Caki2 (cell line): Measurements from ENCODE around the gene SPCS1. TPM values are rescaled to one million over a fixed set of nuclear protein-coding genes. Genes with fewer than 3 reads are reported as not detected.
A peak's percentile ranks its signal among the peaks of the same experiment; 100 is the strongest.
"Not testable (repeated sequence)": the region's sequence is repeated elsewhere in the genome, so short reads cannot be mapped to it uniquely, and the experiment has no call there.

Experiments
- DNase-seq: peaks from one replicate; pipeline ENCODE4 v3.0.0-alpha.2; 2015; ENCODE audit warnings: low read depth
- in situ Hi-C: cut with HindIII; loops from 2 replicates; pipeline ENCODE4 v1.10.0; 2016; ENCODE audit warnings: low sequenced_read_pairs, low pct_unique_long_range_greater_than_20kb, mixed read lengths
- total RNA-seq: library from RNA; depleted of rRNA; stranded (reverse); fragments of >200 nt; shearing (Covaris generic); gene quantifications from 2 replicates; pipeline ENCODE4 v1.2.3, GENCODE V29; 2014; ENCODE audit warnings: low replicate concordance; rRNA removed

SPCS1 gene
- 66.9 and 83.5 TPM in 2 replicates for total RNA-seq

DNA sequence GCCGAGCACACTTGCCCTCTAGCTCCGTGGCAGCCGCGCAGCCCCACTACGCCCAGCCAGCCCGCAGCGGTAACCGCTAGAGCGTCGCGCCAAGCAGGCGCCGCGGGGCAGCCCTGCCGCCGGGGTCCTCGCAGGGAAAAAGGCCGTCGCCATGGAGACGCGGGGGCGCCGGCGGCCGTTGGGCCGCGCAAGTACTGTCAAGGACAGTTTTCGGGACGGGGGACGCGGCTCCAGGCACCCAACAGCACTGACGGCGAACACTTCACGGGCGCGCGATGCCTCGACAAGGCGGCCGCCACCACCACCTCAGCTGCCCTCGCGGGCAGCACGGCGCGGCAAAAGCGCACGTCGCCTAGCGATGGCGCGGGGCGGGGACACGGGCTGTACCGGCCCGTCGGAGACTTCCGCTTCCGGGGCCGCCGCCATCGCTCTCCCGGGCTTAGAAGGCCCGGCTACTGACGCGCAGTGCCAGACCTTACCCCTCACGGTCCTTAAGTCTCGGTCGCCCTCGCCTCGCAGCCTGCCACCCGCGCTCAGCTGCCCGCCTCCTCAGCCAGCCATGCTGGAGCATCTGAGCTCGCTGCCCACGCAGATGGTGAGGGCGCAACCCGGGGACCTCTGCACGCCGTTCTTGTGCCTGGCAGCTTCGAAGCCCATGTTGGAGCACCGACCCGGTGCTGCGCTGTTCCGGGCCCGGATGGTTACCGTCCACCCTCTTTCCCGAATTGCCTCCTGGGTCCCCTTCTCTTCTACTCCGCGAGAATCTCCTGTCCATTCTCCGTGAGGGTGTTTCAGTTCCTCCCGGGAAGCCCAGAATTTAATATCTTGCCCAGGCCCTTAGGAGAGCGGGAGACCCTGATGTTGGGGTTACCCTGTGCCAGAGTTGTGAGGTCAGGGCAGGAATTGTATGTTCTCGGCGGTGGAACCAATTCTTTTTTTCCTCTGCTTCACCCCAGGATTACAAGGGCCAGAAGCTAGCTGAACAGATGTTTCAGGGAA, at the start of gene SPCS1, which contains the start of gene GLT8D1:
Gene SPCS1 (plus strand): TSS at position 419 of the 999 bp plus-strand sequence. CDS start 141 bp downstream, at position 560.
Gene GLT8D1 (minus strand): TSS at position 104 of the 999 bp plus-strand sequence. CDS start 5,331 bp downstream, outside the sequence.
- DNase-seq: peak; percentile 83
- in situ Hi-C loops: no loop called here

DNA sequence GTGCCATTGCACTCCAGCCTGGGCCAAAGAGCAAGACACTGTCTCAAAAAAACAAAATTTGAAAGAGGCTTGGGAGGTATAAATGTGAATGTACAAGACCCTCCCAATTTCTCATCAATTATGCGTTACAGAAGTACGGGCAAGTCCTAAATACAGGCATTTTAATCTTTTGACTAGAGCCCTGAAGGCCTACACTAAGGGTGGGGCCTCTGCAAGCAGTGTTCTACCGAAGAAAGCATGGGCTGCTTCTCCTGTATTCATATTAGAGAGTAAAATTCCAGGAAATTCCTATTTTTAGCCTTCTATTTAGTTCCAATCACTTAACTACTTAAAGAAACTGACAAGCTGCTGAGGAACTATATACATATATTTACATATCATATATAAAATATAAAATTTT, 45.9 kb upstream of the SPCS1 start:
- in situ Hi-C loops: no loop called here
- no peak for DNase-seq

DNA sequence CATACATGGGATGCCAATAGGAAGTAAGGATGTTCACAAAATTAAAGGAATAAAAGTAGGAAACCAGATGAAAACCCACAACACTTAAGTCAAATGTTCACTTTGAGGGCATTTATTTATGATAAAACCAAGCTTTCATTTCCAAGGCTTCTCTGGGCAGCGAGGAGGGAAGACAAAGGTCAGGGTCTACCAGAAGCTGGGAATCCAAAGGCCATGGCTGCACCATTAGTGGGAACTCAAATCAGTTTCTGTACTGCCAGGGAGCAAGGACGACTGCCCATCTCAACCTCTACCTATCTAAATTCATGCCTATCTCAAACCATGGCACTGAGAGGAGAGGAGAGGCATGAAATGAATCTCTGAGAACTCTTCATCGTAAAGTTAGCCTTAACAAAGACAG, 42.8 kb upstream of the SPCS1 start:
- in situ Hi-C loops: no loop called here
- no peak for DNase-seq

DNA sequence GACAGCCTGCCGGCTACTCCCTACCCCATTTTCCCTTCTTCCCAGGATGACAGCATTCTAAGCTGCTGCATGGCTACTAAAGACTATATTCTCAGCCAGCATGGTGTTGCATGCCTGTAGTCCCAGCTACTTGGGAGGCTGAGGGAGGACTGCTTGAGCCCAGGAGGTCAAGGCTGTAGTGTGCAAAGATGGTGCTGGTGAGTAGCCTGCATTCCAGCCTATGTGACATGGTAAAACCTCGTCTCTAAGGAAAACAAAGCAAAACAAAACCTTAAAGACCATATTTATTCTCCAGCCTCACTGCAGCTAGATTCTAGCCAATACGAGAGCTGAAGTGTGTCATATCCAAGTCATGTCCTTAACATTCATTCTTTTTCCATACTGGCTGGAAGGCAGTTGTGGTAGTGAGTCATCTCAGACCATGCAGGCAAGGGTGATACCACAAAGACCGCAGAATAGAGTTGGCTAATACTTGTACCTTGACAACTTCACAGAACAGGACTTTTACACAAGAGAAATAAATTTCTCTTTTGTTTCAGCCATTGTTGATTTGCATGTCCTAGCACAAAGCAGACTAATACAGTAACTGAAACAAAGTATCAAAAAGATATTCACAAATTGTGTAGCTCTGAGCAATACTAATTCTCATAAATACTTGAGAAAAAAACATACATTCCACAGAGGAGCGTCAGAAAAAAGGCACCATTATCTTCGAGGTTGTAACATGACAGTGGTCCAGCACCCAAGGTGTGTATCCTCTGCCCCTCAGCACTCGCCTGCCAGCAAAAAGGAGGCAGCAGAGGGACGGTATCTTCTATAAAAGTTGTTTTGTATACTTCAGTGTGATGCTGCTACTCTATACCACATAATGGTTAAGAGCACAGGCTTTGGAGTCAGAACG, 35.0 kb upstream of the SPCS1 start:
- in situ Hi-C loops: no loop called here
- DNase-seq: peak; percentile 97

DNA sequence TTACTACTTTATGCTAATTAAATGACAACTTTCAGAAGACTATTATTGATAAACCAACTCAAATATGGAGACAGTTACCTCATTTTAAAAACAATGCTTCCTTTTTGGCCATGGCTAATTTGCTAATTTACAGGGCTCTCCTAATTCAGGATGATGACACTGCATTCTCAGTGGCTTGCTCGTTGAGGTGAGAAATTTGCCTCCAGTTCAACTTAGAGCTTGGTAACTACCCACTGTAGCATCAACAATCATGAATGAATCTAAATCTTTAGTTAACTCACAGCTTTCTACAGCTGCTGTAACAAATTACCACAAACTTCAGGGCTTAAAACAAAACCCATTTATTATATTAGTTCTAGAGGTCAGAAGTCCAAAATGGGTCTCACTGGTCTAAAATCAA, 34.2 kb upstream of the SPCS1 start:
- in situ Hi-C loops: no loop called here
- DNase-seq: no peak

DNA sequence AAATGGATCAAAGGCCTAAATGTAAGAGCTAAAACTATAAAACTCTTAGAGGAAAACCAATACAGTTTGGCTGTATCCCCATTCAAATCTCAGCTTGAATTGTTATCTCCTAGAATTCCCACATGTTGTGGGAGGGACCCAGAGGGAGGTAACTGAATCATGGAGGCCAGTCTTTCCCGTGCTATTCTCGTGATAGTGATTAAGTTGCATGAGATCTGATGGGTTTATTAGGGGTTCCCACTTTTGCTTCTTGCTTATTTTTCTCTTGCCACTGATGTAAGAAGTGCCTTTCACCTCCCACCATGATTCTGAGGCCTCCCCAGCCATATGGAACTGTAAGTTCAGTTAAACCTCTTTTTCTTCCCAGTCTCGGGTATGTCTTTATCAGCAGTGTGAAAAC, 29.7 kb upstream of the SPCS1 start:
- in situ Hi-C loops: not testable (repeated sequence)

DNA sequence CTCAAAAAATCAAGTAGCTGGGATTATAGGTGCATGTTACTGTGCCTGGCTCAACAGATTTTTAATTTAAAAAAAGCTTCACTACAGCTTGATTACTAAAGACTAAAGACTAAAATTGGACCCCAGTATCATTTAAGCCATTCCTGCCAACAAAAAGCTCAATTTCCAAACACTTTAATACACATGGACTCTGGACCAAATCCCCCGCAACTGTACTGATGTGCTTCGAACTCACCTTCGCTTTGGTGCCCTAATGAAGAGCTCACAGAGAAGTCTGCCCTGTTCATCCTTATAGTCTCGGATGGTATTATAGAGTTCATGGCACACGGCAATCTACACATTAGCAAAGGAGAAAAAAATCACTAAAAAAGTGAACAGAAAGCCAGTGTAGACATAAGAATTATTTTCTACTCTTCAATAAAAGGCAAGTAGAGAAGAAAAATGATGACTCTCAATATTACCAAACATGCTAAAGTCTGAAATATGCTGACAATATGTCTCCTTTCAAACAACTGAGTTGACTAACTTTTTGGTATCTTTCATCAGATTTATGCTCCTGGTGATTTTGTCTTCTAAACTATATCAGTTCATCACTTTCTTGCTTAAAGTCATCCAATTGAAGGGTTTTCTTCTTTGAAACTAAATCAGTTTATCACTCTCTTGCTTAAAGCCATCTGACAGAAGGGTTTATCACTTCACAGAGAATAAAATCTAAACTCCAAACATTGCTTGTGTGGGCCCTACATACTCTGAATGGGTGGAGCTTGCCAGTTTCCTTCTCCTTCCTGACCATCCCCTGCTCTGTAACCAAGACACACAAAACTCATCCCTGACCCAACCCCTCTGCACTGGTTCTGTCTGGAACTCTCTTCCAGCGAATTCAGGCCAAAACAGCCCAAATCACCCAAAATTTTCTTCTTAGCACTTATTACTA, 27.4 kb upstream of the SPCS1 start:
- in situ Hi-C loops: no loop called here
- no peak for DNase-seq

More for the DNA sequence above, 29.7 kb upstream of the SPCS1 start:
- not testable (repeated sequence) for DNase-seq

DNA sequence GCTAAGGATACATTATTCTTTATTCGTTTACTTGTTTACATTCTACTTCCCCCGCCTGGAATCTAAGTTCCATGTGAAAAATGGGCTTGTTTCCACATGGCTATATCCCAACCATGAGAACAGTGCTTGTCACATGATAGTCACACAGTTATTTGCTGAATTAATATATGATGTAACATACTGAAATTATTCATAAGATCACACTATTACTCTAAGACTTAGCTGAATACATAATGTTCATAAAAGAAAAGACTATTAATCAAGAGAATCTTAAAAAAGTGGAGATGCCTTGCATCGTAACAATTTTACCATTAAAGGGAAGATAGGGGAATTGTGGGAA, 26.7 kb upstream of the SPCS1 start:
- in situ Hi-C loops: no loop called here
- DNase-seq: no peak

DNA sequence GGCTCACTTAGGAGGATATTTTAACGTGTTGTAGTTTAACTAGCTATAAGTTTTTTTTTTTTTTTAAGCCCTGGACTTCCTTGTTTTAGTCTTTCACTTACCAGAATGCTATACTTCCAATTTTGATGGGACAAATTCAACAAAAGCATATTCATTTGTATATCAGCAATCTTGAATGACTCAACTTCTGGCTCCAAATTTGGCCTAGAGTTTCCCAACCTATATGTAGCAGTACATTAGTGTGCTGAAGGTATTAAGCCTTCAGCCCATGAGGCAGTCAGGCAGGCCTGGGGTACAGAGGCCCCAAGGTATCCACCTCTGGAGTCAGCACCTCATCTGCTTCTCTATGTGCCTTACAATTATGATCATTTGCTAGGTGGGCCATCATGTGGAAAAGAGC, 26.1 kb upstream of the SPCS1 start:
- in situ Hi-C loops: no loop called here
- no peak for DNase-seq

DNA sequence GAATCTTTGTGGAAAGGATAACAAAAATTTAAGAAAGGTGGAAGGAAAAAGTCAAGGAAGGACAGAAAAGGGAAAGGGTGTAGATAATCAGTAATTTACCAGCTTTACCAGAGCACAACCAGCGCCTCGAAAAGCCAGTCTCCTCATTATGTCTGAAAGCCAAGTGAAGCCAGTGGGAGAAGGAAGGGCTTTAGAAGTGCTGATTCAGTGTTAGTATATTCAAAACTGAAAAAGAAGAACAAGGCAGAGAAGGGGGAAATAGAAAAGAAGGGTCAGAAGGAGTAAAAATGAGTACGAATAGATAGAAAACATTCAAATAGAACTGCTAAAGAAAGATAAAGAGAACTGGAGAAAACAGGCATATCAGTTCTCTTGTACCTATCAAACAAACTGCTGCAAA, 24.3 kb upstream of the SPCS1 start:
- DNase-seq: no peak
- in situ Hi-C loops: no loop called here

DNA sequence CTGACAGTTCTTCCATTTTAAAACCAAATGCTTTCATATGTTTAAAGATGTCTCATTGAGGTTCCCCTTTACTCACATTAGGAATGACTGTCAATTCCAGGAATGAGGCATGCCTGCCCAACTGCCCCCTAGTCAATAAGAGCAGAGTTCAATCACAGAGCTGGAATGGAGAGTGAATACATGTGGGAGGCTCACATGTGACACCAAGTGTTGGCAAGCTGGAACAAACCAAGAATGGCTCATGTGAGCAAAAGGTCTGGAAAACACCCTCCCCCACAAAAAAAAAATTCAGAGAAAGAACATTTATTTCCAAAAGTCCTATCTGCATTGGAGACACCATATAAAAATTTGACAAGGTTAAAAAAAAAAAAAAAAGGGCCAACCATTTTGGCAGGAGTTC, 23.9 kb upstream of the SPCS1 start:
- in situ Hi-C loops: no loop called here
- DNase-seq: peak; percentile 63

DNA sequence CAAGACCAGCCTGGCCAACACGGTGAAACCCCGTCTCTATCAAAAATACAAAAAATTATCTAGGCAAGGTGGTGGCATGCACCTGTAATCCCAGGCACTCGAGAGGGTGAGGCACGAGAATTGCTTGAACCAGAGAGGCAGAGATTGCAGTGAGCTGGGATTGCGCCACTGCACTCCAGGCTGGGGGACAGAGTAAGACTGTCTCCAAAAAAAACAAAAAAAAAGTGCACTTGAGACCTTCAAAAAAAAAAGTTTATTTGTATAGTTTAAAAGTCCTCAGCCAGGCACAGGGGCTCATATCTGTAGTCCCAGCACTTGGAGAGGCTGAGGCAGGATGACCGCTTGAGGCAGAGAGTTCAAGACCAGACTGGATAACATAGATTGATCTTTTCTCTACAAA, 22.3 kb upstream of the SPCS1 start:
- no peak for DNase-seq
- in situ Hi-C loops: no loop called here

DNA sequence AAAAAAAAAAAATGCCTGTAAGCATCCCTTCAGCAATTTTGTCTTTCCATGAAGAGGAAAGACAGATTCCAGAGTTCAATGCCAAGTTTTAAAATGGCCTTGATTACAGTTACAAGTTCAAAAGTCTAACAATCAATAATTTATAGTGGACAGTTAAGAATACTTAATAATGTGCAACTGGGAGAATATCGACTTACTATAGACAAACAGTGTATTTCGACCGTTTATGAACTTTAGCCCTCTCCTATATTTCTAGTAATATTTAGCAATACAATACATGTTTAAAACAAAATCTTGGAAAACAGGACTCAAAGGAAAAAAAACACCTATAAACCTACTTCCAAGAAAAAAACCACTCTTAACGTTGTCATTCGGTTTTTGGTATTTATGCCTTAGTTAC, 21.7 kb upstream of the SPCS1 start:
- in situ Hi-C loops: no loop called here
- DNase-seq: no peak

DNA sequence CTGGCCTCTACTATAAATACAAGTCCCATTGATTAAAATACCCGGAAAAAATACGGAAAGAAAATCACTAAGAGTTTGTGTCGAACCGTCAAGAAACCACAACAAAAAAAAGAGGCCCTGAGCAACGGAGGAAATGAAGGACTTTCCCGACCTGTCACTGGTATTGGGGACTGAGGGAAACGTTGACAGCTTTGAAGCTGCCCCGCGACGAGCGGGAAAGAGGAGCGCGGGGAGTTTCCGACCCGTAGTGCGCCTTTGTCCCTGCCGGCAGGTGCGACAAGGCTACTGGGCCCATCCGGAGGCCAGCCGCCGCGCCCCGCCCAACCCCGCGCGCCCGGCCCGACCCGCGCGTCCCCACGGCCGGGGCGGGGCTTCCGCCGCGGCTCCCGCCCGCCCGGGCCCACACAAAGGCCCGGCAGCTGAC, 20.6 kb upstream of the SPCS1 start:
- in situ Hi-C loops: no loop called here

DNA sequence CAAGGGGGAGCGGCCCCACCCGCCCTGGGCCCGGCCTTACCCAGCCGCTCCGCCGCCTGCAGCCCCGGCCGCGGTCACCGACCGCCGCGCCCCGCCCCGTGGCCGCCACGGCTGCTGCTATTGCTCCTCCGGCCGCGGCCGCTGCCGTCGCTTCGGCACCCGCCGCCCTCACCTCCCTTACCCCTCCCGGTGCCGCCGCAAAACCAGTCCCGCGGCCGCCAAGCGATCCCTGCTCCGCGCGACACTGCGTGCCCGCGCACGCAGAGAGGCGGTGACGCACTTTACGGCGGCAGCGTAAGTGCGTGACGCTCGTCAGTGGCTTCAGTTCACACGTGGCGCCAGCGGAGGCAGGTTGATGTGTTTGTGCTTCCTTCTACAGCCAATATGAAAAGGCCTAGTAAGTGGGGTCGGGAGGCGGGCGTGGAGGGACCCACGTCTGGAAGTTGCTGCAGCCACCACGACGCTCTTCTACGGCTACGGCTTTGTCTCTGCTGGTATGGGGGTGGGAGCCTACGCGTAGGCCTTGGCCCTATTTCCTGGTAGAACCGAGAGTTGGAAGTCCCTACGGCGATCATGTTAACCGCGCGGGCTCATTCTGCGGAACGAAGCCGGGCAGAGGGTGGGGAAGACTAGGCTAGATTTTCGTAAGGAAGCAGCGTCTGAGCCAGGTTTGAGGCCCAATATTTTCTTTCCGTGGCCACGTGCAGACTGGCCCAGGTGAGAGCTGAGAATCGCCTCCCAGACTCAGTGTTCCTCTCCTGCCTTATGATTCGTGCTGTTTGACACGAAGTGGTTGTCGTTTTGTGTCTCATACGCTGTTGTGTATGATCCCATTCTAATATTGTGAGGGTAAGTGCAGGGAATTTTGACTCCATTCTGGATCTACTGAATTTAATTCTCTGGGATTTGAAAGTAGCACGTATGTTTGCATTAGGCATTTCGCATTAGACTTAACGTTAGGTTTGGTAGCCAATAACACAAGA, 19.9 kb upstream of the SPCS1 start, which contains the start of the genes GNL3 and PBRM1:
Gene GNL3 (plus strand): TSS at position 324 of the 983 bp plus-strand sequence. CDS start 61 bp downstream, at position 385.
Gene PBRM1 (minus strand): TSS at position 205 of the 983 bp plus-strand sequence.
- in situ Hi-C loops: no loop called here
- DNase-seq: peak; percentile 91

More for the DNA sequence above, 20.6 kb upstream of the SPCS1 start:
- no peak for DNase-seq

DNA sequence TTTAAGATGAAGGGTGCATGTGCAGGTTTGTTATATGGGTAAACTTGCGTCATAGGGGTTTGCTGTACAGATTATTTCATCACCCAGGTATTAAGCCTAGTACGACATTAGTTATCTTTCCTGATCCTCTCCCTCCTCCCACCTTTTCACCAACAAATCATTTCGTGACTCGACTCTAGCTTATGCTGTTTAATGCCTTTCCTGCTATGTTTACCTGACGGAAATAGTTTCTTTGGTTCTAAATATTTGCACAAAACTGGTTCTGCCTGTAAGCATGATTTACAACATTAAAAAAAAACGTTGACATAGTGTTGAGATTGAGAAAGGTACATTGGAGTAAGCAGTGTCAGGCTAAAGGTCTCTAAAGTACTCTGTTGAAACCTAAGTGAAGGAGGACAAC, 17.6 kb upstream of the SPCS1 start:
- DNase-seq: no peak
- in situ Hi-C loops: no loop called here
